NCI-H748 treated with DMSO at 0.1 percent for 48 hours (cell line): ENCODE data around the gene PPP1R9A.

Experiments
- DNase-seq: peaks from one replicate; lab custom pipeline; 2025; lab: John Stamatoyannopoulos, UW

Gene PPP1R9A

DNA sequence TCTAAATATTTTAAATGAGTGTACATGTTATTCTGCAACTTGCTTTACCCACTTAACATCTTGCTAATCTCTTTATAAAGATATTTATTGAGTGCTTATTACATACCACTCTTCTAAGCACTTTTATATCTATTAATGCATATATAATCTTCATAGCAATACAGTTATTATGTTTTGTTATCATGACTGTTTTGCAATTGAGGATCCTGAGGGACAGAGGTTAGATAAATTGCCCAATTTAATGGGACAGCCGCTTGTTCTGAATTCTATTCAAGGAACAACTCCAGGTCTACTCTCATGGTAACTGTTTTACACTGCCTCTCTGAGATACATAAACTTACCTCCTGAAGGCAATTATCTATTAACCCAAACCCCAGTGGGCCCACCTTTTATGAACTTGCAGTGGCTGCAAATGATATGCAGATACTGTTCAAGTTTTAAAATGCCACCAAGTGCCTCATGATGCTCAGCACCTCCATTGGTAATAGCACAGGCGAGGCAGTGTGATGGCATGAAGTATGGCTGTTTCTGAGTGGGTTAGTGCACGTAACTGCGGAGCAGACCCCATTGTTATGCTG lies 356.5 kb downstream of the PPP1R9A start:
- DNase-seq = no peak

DNA sequence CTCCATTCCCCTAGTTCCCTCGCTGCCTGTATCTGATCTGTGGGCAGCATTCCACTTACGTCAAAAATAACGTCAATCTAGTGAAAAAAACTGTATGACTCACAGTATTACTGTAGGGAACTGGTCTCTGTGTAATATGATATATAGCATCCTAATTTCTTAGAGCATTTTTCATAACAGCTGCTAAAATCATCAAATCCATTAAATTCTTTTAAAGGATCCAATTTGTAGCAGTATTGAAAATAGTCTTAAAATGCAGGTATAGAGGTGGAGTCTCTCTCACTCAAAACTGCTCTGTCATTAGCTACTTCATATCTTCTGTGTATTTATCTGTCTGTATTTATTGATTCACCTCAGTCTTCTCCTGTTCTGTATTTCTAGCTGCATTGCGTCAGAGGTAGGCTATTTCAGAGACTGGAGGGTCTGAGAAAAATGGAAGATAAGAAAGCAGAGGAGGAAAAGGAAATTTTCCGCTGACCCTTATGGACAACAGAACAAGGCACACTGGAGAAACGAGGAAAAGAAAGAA lies 357.0 kb downstream of the PPP1R9A start:
- no peak for DNase-seq

DNA sequence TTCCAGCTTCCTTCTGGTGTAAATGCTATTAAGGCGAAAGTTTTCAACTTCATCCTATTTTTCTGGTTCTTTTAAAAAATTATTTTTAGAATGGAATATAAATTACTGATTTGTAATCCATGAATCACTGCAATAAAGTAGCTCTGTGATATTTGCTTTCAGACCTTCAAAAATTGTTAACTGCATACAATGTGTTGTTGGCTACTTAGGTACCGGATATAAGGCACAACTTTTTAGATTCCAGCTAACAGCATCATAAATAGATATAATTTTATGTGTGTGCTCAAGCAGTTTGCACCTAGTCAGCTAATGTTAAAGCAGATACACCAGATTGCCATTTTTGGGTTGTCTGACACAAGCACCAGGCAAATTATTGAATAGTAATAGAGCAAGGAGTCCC lies 358.2 kb downstream of the PPP1R9A start:
- DNase-seq = no peak

DNA sequence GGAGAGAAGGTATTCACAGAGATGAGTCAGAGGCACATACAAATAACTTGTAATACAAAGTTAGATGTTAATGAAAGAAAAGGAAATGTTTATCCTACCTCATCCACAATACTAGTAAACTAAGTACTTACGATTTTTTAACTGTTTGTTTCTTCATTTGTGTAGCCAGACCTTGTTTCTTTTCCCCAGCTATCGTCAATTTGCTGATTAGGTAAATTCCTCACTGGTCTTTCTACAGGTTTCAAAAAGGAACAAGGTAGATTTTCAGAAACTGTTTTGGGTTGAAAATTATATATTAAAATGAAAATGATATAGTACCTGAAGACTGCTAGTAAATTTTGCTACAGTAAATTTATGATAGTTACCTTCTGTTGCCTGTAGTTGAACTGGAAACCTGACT lies 360.4 kb downstream of the PPP1R9A start:
- no peak for DNase-seq

DNA sequence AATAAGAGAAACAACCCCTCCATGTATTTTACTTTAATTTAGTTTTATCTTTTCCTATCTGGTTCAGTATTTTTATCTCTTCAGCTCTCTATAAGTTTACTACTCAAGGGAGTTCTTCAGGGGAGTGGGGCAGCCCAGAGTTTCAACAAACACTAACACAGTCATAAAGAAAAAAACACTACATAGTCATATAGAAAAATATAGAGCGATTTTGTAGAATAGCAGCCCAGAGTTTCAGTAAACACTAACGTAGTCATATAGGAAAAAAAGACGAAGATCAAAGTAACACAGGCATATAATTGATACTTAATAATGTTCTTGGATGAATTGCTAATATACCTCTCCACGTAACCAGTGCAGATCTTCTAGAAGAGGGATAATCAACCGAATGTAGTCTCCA lies 362.2 kb downstream of the PPP1R9A start:
- DNase-seq = no peak

DNA sequence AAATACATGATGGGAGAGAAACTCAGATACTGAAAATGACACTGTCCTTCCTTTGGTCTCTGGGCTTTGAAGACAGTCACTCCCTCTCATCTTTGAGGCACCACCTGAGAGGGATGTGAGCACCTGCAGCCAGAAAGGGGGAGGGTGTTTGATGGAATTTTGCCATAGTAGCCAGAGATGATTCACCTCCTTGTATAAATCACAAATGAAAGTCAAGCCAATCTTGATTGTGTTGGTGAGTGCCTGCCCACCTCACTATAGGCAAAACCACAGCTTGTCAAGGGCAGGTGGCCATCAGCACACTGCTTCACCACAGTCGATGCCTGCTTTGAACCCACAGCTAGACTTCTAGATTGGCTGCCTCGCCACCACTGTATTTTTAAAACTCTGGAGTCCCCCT lies 368.7 kb downstream of the PPP1R9A start:
- DNase-seq = no peak

DNA sequence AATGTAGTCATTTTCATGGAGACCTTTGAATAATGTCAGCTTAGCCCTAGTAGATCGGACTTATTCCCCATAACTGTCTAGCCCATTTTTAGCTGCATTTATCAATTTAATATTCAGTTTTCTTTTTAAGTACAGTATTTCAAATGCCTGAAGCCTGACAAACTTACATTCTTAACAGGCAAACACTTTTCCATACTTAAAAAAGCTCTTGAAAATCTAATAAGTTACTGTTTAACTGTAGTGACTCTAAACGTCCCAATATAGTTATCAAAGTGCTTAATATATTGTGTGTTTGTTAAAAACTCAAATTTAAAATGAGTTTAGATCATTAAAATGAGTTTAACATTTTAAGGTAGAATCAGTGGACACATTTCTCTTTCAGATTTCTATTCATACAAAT lies 372.0 kb downstream of the PPP1R9A start:
- no peak for DNase-seq

DNA sequence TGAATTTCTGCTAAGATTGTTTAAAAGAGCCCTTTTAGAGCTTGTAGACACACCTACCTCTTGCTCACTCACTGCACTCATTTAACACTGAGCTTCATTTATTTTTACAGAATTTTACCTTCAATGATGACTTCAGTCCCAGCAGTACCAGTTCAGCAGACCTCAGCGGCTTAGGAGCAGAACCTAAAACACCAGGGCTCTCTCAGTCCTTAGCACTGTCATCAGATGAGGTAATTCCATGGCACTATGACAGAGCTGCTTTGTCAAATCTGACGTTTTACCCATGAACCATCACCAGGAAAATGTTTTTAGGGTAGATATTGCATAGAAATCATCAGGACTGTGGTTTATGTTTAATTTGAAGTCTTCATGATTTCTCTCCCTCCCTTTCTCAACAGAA lies 378.7 kb downstream of the PPP1R9A start:
- no peak for DNase-seq

DNA sequence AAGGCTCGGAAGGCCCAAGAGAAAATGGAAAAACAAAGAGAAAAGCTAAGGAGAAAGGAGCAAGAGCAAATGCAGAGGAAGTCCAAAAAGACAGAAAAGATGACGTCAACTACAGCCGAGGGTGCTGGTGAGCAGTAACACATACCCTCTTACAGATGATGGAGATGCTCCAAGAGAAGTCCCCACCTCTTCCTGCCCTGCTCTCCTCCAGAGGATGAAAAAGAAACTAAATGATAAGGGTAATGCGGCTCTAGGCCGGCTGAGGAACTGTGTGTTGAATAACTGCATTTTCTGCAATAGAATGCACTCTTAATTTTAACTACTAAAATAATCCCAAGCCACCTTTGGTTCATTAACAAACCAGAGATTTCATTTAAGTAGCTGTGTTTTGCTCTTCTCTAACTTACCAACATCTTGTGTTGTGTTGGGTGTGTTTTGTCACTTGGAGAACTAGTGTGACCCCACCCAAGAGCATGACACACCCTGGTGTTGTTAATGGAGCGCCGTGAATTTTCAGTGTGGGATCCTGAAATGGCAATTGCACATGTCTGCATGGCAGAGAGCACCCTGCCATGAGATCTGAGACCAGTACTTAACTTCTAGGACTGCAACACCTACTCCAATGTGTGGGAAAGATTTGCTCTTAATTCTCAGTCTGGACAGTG lies 382.9 kb downstream of the PPP1R9A start:
- no peak for DNase-seq

DNA sequence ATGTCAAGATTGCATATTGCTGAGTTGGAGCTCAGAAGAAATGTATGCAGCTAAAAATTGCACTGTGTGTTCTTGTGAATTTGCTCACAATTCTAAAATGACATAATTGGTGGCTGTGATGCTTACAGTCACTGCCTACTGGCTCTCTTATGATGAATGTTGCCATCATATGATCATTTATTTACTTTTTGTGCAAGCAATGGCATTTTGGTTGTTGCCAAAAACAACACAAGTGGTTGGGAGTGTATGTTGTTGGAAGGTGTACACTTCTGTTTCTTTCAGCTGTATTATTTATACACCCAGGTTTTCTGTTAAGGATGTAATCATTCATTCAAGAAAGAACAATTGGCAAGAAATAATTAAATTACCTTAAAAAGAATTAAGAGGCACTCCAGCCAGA lies 388.0 kb downstream of the PPP1R9A start:
- DNase-seq = no peak

DNA sequence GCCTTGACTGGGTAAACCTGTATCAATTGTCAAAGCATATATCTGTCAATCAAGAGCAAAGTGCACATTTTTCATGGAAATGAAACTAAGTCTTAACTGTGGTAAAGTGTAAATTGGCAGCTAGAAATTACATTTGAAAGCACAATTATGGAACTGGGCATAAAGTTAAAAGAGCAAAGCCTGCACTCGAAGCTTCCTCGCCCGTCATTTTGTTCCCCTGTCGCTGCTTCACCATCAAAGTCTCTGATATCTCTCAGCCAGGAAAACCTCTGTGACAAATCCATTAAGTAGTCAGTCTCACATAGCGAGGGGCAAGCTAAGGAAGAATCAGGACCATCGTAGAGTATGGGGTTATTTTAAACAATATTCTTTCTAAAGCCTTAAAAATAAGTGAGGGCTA lies 389.1 kb downstream of the PPP1R9A start:
- no peak for DNase-seq

DNA sequence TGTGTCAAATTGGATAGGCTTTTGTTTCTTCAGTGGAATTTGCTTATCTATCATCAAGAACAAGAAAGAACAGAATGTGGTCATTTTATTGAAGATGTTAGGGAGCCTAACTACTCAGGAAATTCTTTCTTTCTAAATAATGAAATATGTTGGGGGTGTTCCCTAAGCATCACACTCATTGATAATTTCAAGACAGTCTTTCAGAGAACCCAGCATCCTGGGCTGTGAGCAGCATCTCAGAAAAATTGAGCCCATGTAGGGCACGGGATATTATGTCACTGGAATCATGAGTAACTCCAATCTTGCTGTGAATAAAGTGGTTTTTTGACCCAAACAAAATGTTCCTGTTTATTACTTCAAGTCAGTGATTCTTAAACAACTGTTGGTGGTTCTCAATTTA lies 389.6 kb downstream of the PPP1R9A start:
- no peak for DNase-seq

DNA sequence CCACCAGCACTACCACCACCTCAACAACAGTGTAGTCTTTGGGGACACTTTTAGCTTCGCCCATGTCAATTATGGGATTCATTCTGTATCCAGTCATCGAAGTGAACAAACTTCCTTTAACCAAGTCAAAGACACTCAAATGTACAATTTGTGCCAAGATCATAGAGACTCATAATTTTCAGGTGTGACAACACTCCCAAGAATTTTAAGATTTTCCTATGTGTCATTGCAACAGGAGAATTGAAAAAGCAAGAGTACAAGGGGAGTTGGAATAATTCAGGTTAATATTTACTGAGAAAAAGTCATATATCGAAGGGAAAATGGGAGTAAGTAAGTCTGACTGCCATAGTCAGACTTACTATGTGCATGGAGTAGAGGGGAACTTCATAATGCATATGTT lies 390.7 kb downstream of the PPP1R9A start:
- DNase-seq = no peak

DNA sequence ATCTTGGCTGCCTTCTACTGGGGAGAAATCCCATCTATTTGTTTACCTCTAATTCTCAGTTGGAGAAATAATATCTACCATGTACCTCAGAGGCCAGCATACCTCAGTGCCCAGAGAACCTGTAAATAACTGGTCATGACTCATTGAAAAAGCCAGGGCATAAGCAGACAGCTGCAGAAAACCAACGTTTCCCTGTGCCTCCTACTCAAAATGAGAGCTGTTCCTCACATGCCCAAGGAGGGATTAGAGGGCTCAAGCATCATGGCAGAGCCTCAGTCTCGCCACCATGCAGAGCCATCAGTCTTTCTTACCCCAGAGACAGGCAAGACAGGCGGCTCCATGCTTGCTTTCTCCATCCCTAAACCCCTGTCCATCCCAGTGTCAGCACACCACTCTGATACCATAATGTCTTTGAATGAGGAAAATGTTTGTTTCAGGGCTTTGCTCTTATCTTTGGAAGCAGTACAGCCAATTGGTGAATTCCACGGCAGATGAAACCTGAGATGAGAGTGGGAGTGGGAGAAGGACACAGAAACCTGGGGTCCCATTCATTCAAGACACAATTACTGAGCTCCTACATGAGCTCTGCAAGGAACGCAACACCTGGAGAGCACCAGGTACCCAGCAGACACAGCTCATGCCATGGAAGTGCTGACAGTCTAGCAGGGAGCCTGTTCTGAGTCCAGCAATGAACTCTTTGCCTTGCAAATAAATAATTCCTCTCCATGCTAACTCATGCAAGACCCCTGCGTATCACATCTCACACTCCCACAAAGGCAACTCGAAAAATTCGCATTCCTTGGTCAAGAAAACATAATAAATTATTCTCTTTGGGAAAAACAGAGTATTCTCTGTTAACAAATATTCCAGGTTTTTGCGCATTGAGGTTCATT lies 395.9 kb downstream of the PPP1R9A start:
- no peak for DNase-seq

DNA sequence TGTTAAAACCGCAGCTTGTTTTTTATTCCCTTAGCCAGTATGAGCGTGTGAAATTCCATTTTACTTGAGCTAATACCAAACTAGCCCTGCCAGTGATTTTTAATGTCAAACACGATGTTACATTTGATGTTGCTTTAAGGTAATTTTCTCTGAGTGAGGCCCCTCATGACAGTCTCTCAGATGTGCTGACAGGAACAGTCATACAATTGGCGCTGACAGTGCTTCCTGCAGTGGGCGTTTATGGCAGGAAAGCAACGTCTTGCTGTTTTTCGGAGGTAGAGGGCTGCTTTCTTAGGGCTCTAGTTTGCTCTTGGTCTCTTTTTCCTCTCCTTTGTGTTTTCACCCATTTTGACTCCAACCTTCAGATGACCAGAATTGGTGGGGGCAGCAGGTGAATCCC lies 397.6 kb downstream of the PPP1R9A start:
- no peak for DNase-seq

DNA sequence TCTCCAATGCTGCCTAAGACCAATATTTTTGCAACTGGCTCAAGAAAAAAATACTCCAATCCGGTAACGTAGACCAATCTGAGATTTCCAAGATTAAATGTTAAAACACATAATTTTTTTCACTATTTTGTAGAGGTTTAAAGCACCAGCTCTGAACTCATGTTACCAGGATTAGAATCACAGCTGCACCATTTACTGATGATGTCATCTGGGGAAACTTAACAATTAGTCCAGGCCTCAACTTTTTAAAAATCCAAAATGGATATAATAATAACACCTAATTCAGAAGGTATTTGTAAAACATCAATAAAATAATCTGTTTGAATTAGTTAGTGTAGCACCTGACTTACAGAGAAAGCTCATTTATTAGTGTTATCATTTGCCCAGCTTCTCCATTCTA lies 402.6 kb downstream of the PPP1R9A start:
- no peak for DNase-seq

DNA sequence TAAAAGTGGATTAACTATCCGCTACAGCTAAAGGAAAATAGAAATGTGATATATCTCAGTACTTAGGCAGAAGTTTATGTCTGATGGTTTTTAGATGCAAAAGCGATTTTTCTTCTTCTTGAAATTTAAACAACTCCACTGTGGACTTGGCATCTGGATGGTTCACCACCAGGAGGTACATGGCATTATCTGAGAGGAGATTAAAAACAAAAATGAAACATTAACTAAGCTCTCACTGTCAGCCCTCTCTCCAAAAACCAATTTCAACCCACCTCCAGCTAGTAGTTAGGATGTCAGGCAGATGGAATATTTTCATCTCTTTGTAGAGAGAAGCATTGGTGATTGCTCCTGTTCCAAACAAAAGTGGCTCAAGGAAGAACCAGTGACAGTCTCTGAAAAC lies 404.0 kb downstream of the PPP1R9A start:
- no peak for DNase-seq

DNA sequence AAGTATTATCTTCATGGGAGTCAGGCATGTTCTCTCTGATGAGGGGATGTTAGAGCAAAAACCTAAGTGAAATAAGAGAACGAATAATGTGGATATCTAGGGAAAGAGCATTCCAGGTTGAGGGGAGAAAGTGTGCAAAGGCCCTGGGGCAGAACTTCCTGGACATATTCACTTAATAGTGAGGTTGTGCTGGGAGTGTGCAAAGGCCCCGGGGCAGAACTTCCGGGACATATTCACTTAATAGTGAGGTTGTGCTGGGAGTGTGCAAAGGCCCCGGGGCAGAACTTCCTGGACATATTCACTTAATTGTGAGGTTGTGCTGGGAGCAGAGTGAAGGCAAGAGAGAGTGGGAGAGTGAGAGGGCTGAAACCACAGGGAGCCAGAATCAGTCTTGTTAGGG lies 405.2 kb downstream of the PPP1R9A start:
- no peak for DNase-seq

DNA sequence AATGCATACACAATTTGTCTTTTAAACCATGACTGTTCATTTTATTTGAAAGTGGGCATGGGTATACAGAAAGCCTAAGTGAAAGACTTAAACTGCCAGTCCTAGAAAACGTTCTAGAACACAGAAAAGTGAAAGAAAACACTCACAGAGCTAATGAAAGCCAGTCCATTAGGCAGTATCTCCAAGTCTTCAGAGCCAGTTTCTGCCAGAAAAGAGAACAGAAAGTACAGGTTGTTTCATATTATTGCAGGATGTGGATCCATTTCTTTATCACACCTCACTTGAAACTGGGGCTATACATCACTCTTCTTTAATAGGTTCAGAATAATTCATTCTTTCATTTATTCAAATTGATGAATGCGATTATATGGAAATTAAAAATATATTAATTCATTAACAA lies 409.2 kb downstream of the PPP1R9A start:
- DNase-seq = no peak

DNA sequence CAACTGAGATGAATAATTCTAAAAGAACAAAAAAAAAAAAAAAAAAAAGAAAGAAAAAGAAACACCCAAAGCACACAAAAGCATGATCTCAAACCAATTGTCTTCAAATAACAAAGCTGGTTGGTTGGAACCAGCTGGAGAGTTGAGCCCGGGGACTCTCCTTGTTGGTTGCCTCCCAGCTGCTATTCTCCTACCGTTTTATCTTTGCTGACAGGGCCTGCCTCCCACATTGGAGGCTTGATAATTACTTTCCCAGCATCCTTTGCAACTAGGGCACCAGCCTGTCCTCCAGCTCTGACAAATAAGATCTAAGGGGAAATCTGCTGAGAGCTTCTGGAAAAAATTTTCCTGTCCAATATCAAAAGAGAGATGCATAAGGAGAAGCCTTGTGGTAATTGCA lies 410.2 kb downstream of the PPP1R9A start:
- DNase-seq = no peak

DNA sequence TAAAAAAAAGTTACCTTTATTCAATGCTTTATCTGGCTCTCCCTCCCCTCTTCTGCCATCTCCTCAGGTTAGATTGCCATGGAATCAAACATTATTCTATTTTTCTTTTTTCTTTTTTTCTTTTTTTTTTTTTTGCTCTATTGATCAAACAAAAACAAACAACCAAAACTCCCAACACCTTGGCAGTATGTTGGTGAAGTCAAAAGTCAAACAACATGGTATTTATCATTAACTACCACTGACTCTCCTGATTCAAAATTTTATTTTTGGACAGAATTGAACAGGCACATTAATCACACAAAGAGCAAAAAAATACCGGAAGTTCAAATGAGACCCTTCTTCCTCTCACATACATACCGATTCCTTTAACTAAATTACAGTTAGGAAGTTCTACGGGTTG lies 410.6 kb downstream of the PPP1R9A start:
- DNase-seq = no peak

DNA sequence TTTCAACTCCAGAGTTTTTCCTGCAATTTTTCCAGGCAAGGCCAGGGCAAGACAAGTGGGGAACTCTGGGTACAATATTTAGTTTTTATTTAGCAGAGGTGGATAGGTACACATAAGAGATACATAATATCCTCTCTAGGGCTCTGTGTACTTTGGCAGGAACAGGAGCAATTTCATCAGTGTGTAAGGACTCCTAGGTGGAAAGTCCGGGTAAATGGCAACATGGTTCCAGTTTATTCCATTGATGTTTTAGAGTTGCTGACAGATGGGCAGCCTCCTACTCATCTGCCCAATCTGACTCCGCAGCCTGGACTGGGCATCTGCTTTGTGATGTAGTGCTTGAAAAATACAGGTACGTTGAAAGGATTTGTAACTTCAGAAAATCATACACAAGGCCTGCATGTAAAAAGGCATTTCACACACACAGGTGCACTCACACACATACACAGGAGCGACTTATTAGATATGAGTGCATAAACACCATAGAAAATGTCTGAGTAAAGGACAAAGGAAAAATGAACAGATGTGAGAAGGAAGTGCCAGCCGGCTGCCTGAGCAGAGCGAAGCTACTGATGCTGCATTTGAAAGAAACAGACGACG lies 411.2 kb downstream of the PPP1R9A start:
- DNase-seq = peak; percentile 31

DNA sequence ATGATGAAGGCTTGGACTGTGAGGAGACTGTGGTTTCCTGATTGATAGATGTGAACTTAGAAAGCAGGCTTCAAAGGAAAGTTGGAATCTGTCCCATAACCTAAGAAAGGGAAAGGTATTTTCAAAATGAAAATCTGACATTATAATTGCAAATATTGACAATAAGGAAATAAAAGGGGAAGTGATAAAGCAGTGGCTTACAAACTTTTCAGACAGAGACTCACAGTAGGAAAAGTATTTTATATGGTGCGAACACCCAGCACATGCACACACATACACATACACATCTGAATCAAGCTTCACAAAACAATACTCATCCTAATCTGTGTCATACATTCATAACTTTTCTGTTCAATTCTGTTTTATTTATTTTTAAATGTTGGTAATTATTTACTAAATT lies 412.2 kb downstream of the PPP1R9A start:
- no peak for DNase-seq
